HepG2 (cell line): Measurements from ENCODE around the gene WDR54. TPM values are rescaled to one million over a fixed set of nuclear protein-coding genes. Genes with fewer than 3 reads are reported as not detected.

Experiments used
- ADNP ChIP-seq: sonication (generic); formaldehyde crosslinking; IDR thresholded peaks from 2 replicates; pipeline ENCODE4 v1.4.0; 2020; ENCODE audit warnings: missing genetic modification reagents
- CBX2 ChIP-seq, 2 experiments: fragments of 200-600 bp in 1 of 2; sonication (generic); formaldehyde crosslinking in 1 of 2; IDR thresholded peaks; 2 replicates each; pipeline versions ENCODE4 v1.7.0 to v1.8.1; 2018 to 2022; ENCODE audit warnings: low read depth in 2 of 2, low read length in 1 of 2, mild to moderate bottlenecking in 1 of 2, missing genetic modification reagents in 1 of 2
- CCAR2 ChIP-seq: fragments of 200-400 bp; formaldehyde crosslinking; optimal IDR thresholded peaks from 2 replicates; pipeline ENCODE3; 2018; ENCODE audit warnings: low read depth, mild to moderate bottlenecking, low read length, moderate library complexity
- CREM ChIP-seq, 2 experiments: sonication (generic) in 1 of 2; formaldehyde crosslinking in 1 of 2; IDR thresholded peaks; 2 replicates each; pipeline versions ENCODE4 v1.4.0 to v1.6.1; 2016 to 2020; ENCODE audit warnings: antibody characterized with exemption in 1 of 2, mild to moderate bottlenecking in 1 of 2, missing genetic modification reagents in 1 of 2
- EED ChIP-seq: sonication (generic); formaldehyde crosslinking; IDR thresholded peaks from 2 replicates; pipeline ENCODE4 v1.5.0; 2020; ENCODE audit warnings: mild to moderate bottlenecking, missing genetic modification reagents
- GZF1 ChIP-seq: sonication (generic); formaldehyde crosslinking; IDR thresholded peaks from 2 replicates; pipeline ENCODE4 v1.5.1; 2020; ENCODE audit warnings: mild to moderate bottlenecking, missing genetic modification reagents
- HIVEP1 ChIP-seq: sonication (generic); formaldehyde crosslinking; IDR thresholded peaks from 2 replicates; pipeline ENCODE4 v1.4.0; 2020; ENCODE audit warnings: mild to moderate bottlenecking, missing genetic modification reagents
- HOXA9 ChIP-seq: sonication (generic); formaldehyde crosslinking; IDR thresholded peaks from 2 replicates; pipeline ENCODE4 v1.8.1; 2022; ENCODE audit warnings: missing genetic modification reagents, mild to moderate bottlenecking, moderate library complexity, borderline replicate concordance
- IRF1 ChIP-seq: sonication (generic); formaldehyde crosslinking; IDR thresholded peaks from 2 replicates; pipeline ENCODE4 v1.4.0; 2020; ENCODE audit warnings: low read depth, mild to moderate bottlenecking, missing genetic modification reagents
- MAF1 ChIP-seq: sonication (generic); formaldehyde crosslinking; IDR thresholded peaks from 2 replicates; pipeline ENCODE4 v1.5.0; 2020; ENCODE audit warnings: missing genetic modification reagents, borderline replicate concordance
- MEF2D ChIP-seq: sonication (generic); formaldehyde crosslinking; IDR thresholded peaks from 2 replicates; pipeline ENCODE4 v1.5.1; 2020; ENCODE audit warnings: mild to moderate bottlenecking, missing genetic modification reagents
- MIXL1 ChIP-seq: IDR thresholded peaks from 2 replicates; pipeline ENCODE4 v1.6.1; 2016
- PHF5A ChIP-seq: IDR thresholded peaks from one replicate; pipeline ENCODE4 v1.6.1; 2018; ENCODE audit warnings: low read depth, missing genetic modification reagents; ENCODE audit not compliant: unreplicated experiment
- STAT6 ChIP-seq: sonication (generic); formaldehyde crosslinking; IDR thresholded peaks from 2 replicates; pipeline ENCODE4 v1.4.0; 2020; ENCODE audit warnings: missing genetic modification reagents, mild to moderate bottlenecking, borderline replicate concordance
- ZNF263 ChIP-seq: sonication (generic); formaldehyde crosslinking; IDR thresholded peaks from 2 replicates; pipeline ENCODE4 v1.4.0; 2020; ENCODE audit warnings: missing genetic modification reagents
- ZNF3 ChIP-seq: IDR thresholded peaks from 2 replicates; pipeline ENCODE4 v1.7.0; 2017; ENCODE audit warnings: inconsistent platforms
- ZNF407 ChIP-seq: sonication (generic); formaldehyde crosslinking; IDR thresholded peaks from one replicate; pipeline ENCODE4 v1.5.1; 2020; ENCODE audit warnings: mild to moderate bottlenecking, missing genetic modification reagents; ENCODE audit errors: not compliant biosample characterization
- ZNF576 ChIP-seq: sonication (generic); formaldehyde crosslinking; IDR thresholded peaks from 2 replicates; pipeline ENCODE4 v1.4.0; 2020; ENCODE audit warnings: mild to moderate bottlenecking, missing genetic modification reagents
- polyA plus RNA-seq, 8 experiments: library from polyadenylated mRNA; depleted of rRNA in 3 of 8; stranded (reverse) in 7 of 8; unstranded in 1 of 8; fragments of >200 nt; fragmentation: Illumina TruSeq in 4 of 8; extraction: Trizol in 4 of 8; gene quantifications; 2 replicates each; pipeline versions ENCODE4 v1.2.1 to v1.2.3, GENCODE V29; 2011 to 2016; ENCODE audit warnings: low read depth in 4 of 8, missing spikeins in 1 of 8, mixed read lengths in 1 of 8; ENCODE audit not compliant: insufficient read depth in 1 of 8
- total RNA-seq, 5 experiments: library from RNA; depleted of rRNA; stranded (reverse); fragments of >200 nt; fragmentation: Illumina TruSeq; extraction: Trizol; gene quantifications; 2 replicates each; pipeline ENCODE4 v1.2.3, GENCODE V29; 2016; ENCODE audit warnings: low read depth in 1 of 5

WDR54 gene
- total and polyA plus RNA-seq, 2 of the 13 experiments (the other 11 are each of a cell fraction or from before 2014, with no cell fraction given), result 2.0 to 17.3 TPM

- TF ChIP-seq MIXL1 (CRISPR knock-in tag), result no peak
- TF ChIP-seq HIVEP1 (CRISPR knock-in tag), result peak; percentile 87
- no peak for TF ChIP-seq IRF1 (CRISPR knock-in tag)
- TF ChIP-seq ZNF576 (CRISPR knock-in tag), result no peak
- TF ChIP-seq PHF5A, result peak; percentile 54
- TF ChIP-seq ZNF3 (CRISPR knock-in tag), result no peak
- TF ChIP-seq EED (CRISPR knock-in tag), result no peak
- TF ChIP-seq CREM (IDR thresholded peaks at IDR 0.05), result no peak
- no peak for TF ChIP-seq CREM (CRISPR knock-in tag; IDR thresholded peaks at IDR 0.05)
- no peak for TF ChIP-seq ZNF407 (CRISPR knock-in tag)
- TF ChIP-seq MEF2D (CRISPR knock-in tag), result 0 out of 2 replicates have a peak, but pooled peaks have one; percentile 30
- no peak for TF ChIP-seq CCAR2
- peak; percentile 60; the same call in 1 of the 2 replicates for TF ChIP-seq ZNF263
- no peak for TF ChIP-seq HOXA9 (CRISPR knock-in tag)
- no peak for TF ChIP-seq CBX2 (IDR thresholded peaks at IDR 0.05; ENCODE audit: low read depth, low read length)
- 0 out of 2 replicates have a peak, but pooled peaks have one; percentile 28 for TF ChIP-seq CBX2 (CRISPR knock-in tag; IDR thresholded peaks at IDR 0.05; ENCODE audit: low read depth)
- TF ChIP-seq ADNP (CRISPR knock-in tag), result no peak
- TF ChIP-seq MAF1 (CRISPR knock-in tag), result peak; percentile 52; the same call in 1 of the 2 replicates
- TF ChIP-seq STAT6 (CRISPR knock-in tag), result no peak; the same call in 1 of the 2 replicates
- TF ChIP-seq GZF1 (CRISPR knock-in tag), result peak; percentile 66; the same call in 1 of the 2 replicates
These were observed 36.1 kb downstream of the WDR54 start (continued) for GRCh38 chr2:74457549-74458131.
